Prostate gland (tissue), 2 donors: ENCODE results near the gene SSR4. TPM values are rescaled to one million over a fixed set of nuclear protein-coding genes. Genes with fewer than 3 reads are reported as not detected.

Experiments used
- DNase-seq: peaks from one replicate; pipeline ENCODE4 v3.0.0-alpha.2; 2019; ENCODE audit warnings: low spot score
- H3K27ac ChIP-seq, 2 donors: fragments of 200-600 bp; sonication (generic); 2 replicates each; pipeline ENCODE4 v1.5.1; 2017 to 2019
- H3K27me3 ChIP-seq: fragments of 200-600 bp; sonication (generic); replicated peaks from 2 replicates; pipeline ENCODE4 v1.5.1; 2019; ENCODE audit not compliant: insufficient read depth
- H3K36me3 ChIP-seq, 2 donors: fragments of 200-600 bp; sonication (generic); 1 replicate in 1 of 2; 2 replicates in 1 of 2; pipeline versions ENCODE4 v1.5.1 to v1.8.1; 2017 to 2019
- H3K4me1 ChIP-seq: fragments of 200-600 bp; sonication (generic); replicated peaks from 2 replicates; pipeline ENCODE4 v1.5.1; 2019
- H3K4me3 ChIP-seq, 2 donors: fragments of 200-600 bp; sonication (generic); 2 replicates each; pipeline ENCODE4 v1.5.1; 2017 to 2019
- H3K9me3 ChIP-seq: fragments of 200-600 bp; sonication (generic); 2 replicates; pipeline ENCODE4 v1.5.1; 2017
- POLR2A ChIP-seq: fragments of 450-650 bp; IDR thresholded peaks from one replicate; pipeline ENCODE4 v1.6.1; 2016; ENCODE audit warnings: antibody characterized with exemption, mild to moderate bottlenecking
- POLR2AphosphoS5 ChIP-seq: sonication (generic); formaldehyde crosslinking; IDR thresholded peaks from one replicate; pipeline ENCODE4 v1.6.1; 2017; ENCODE audit warnings: antibody characterized with exemption
- WGBS: methylation state at CpG from one replicate; pipeline ENCODE4 v1.1.5; 2018; 5-methylcytosine and 5-hydroxymethylcytosine counted together
- intact Hi-C: fragments of 100-400 bp; cut with DNase I; formaldehyde crosslinking; loops from one replicate; pipeline ENCODE4 v1.14.2; 2022
- total RNA-seq, 2 donors: library from RNA; depleted of rRNA; stranded (reverse); fragments of >200 nt; gene quantifications; one replicate each; pipeline ENCODE4 v1.1.0, GENCODE V29; 2016
- TF ChIP-seq, protein P1 (sequence below), 4 experiments: fragments of 200-600 bp in 2 of 4; fragments of 450-650 bp in 2 of 4; sonication (generic) in 2 of 4; IDR thresholded peaks; 1 replicate in 3 of 4; 2 replicates in 1 of 4; pipeline ENCODE4 v1.5.1; 2016 to 2019; ENCODE audit warnings: antibody characterized with exemption in 4 of 4, mild to moderate bottlenecking in 2 of 4, moderate library complexity in 2 of 4

The SSR4 gene
- total RNA-seq, 2 donors from 2014 or later, result 288 to 623 TPM

DNA sequence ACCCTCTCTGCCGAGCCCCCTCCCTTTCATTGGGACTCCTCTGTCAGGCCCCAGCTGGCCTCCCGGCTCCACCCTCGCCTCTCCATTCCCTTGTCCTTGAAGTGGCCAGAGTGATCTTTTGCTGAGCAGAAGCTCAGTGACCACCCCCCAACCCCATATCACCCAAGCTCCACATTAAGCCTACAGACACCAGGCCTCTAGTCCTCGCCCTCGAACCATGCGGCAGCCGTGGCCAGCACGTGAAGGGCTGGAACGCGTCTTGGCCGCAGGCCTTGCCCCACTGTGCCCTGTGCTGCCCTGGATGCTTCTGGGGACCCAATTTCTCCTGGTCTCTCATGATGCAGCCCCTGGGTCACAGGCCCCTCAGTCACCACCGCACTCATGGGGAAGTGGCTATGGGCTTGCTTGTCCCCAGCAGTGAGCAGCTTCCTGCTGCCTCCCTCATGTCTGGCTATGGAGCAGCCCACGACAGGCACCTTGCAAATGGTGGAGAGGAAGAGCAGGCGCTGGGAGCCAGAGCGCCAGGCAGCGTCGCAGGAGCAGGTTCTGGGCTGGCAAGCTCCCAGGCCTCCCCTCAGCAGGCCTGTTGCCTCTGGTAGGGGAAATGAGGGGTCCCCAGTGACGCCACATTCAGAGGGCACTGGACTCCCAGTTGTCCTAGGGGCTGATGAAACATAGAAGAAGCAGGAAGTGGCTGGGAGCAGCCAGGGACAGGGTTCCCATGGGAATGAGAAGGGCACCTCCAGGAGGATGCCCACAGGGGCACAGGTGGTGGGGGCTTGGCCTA lies 14.4 kb upstream of the SSR4 start:
- 94% methylated on average over 11 of the region's 18 CpGs for WGBS
- Histone ChIP-seq H3K36me3 (no peaks in the 10 kb centered on the region), H3K4me1 (no peaks in the 10 kb centered on the region), H3K9me3 (no peaks in the 10 kb centered on the region), H3K27me3 (no peaks in the 10 kb centered on the region), H3K27ac (peak overlapping the region in 1 of 2 donors; percentile 51), H3K4me3 (no peak overlapping the region)
- TF ChIP-seq POLR2A (no peak), POLR2AphosphoS5 (no peak)
- TF ChIP-seq, protein P1, sequence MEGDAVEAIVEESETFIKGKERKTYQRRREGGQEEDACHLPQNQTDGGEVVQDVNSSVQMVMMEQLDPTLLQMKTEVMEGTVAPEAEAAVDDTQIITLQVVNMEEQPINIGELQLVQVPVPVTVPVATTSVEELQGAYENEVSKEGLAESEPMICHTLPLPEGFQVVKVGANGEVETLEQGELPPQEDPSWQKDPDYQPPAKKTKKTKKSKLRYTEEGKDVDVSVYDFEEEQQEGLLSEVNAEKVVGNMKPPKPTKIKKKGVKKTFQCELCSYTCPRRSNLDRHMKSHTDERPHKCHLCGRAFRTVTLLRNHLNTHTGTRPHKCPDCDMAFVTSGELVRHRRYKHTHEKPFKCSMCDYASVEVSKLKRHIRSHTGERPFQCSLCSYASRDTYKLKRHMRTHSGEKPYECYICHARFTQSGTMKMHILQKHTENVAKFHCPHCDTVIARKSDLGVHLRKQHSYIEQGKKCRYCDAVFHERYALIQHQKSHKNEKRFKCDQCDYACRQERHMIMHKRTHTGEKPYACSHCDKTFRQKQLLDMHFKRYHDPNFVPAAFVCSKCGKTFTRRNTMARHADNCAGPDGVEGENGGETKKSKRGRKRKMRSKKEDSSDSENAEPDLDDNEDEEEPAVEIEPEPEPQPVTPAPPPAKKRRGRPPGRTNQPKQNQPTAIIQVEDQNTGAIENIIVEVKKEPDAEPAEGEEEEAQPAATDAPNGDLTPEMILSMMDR (IDR thresholded peaks at IDR 0.05), result no peak
- DNase-seq, result no peak
- intact Hi-C loops, result no loop called here

GRCh38 chrX:153780678-153781427 lies 13.6 kb upstream of the SSR4 start, which contains the start of gene SRPK3:
SRPK3 (plus strand) TSS chrX:153781041; CDS start chrX:153781087, 46 bp downstream.
- no peak within 1 kb of the TSS for H3K4me3 ChIP-seq
- intact Hi-C loops, result no loop called here

GRCh38 chrX:153781428-153782047 lies 12.9 kb upstream of the SSR4 start:
- no peak overlapping the region for H3K4me3 ChIP-seq
- H3K27ac ChIP-seq, result peak overlapping the region in 1 of 2 donors; percentile 51
- H3K4me1 ChIP-seq, result no peaks in the 10 kb centered on the region
- H3K9me3 ChIP-seq, result no peaks in the 10 kb centered on the region
- TF ChIP-seq, protein P1 (IDR thresholded peaks at IDR 0.05), result no peak
- TF ChIP-seq POLR2AphosphoS5 (no peak), POLR2A (no peak)
- intact Hi-C loops, result no loop called here
- 22% methylated on average over 6 of the region's 24 CpGs for WGBS
- no peaks in the 10 kb centered on the region for H3K27me3 ChIP-seq
- no peak for DNase-seq
- H3K36me3 ChIP-seq, result no peaks in the 10 kb centered on the region

More at GRCh38 chrX:153780678-153781427, 13.6 kb upstream of the SSR4 start, which contains the start of gene SRPK3:
- TF ChIP-seq, protein P1 (IDR thresholded peaks at IDR 0.05), result no peak
- no peak for TF ChIP-seq POLR2A
- no peak for TF ChIP-seq POLR2AphosphoS5
- 30% methylated on average over 2 of the region's 52 CpGs for WGBS
- peak within 1 kb of the TSS in 1 of 2 donors; percentile 51 for H3K27ac ChIP-seq
- no peak for DNase-seq
- H3K9me3 ChIP-seq, result no peaks in the 10 kb centered on the region
- H3K36me3 ChIP-seq, result no peaks in the 10 kb centered on the region
- H3K27me3 ChIP-seq, result no peaks in the 10 kb centered on the region
- no peaks in the 10 kb centered on the region for H3K4me1 ChIP-seq

DNA sequence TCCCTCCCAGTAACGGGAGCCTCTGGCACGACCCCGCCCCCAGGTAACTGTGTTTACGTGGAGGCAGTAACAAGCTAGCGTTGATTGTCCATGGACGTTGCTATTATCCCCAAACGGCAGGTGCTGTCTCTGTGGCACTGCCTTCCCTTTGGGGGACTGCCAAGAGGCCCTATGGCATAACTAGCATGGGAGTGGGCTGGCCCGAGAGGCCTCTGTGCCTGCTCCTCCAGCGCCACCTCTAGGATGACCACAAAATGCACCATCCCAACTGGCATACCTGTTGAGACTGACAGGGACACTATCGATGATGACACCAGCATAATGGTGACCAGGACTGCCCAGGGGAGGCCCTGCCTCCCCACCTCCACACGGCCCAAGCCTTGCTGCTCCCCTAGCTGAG lies 12.2 kb upstream of the SSR4 start:
- H3K9me3 ChIP-seq, result no peaks in the 10 kb centered on the region
- intact Hi-C loops, result no loop called here
- no peaks in the 10 kb centered on the region for H3K36me3 ChIP-seq
- no peak for DNase-seq
- H3K4me3 ChIP-seq, result no peak overlapping the region
- TF ChIP-seq POLR2A (no peak), POLR2AphosphoS5 (no peak)
- TF ChIP-seq, protein P1 (IDR thresholded peaks at IDR 0.05), result peak in 1 of 4 experiments; percentile 30
- no peak overlapping the region for H3K27ac ChIP-seq
- no peaks in the 10 kb centered on the region for H3K4me1 ChIP-seq
- H3K27me3 ChIP-seq, result no peaks in the 10 kb centered on the region
- no CpG with 5 or more reads among the region's 11 CpGs for WGBS
